ENCODE measurements around the gene DOCK2.

DOCK2 gene

GRCh38 chr5:170028124-170028523, 391.0 kb downstream of the DOCK2 start:
- TF ChIP-seq Cebpa-rat (IDR thresholded peaks at IDR 0.05), result no peak
- H3K4me3 ChIP-seq, result no peak overlapping the region
- no peak overlapping the region for H3K4me2 ChIP-seq
- peaks cover 0 to 12% (median 0%) of the 10 kb centered on the region in 11 experiments; a peak in 2 of 22 replicates for H4K20me1 ChIP-seq
- H3K9ac ChIP-seq, result no peak overlapping the region
- H3K9me3 ChIP-seq (replicated peaks in 1 of 11), result no peaks in the 10 kb centered on the region
- no peaks in the 10 kb centered on the region for H3K27me3 ChIP-seq
- H3K36me3 ChIP-seq, result peaks cover 25 to 98% (median 67%) of the 10 kb centered on the region in 11 experiments
- H3K4me1 ChIP-seq, result no peaks in the 10 kb centered on the region
- H3K27ac ChIP-seq, result no peak overlapping the region

DNA sequence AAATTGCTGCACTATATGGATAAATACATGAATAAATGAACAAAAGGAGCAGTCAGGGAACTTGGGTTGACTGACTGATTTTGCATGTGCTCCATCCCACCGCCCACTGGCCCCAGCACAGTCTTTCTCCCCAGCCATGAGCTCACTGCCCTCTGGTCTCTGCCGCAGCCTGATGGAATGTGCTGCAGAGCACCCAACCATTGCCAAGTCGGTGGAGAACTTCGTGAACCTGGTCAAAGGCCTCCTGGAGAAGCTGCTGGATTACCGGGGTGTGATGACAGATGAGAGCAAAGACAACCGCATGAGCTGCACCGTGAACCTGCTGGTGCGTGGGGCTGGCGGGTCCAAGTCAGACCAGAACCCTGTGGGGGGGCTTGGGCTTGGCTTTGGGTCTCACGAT, 397.2 kb downstream of the DOCK2 start:
- no peak overlapping the region for H3K9ac ChIP-seq
- no peak overlapping the region for H3K27ac ChIP-seq
- peaks cover 0 to 3% (median 0%) of the 10 kb centered on the region in 11 experiments; a peak in 1 of 22 replicates for H4K20me1 ChIP-seq
- no peaks in the 10 kb centered on the region for H3K27me3 ChIP-seq
- H3K4me1 ChIP-seq, result no peaks in the 10 kb centered on the region
- no peak for TF ChIP-seq Cebpa-rat (IDR thresholded peaks at IDR 0.05)
- H3K4me2 ChIP-seq, result no peak overlapping the region
- no peaks in the 10 kb centered on the region for H3K9me3 ChIP-seq (replicated peaks in 1 of 11)
- H3K36me3 ChIP-seq, result peaks cover 30 to 98% (median 75%) of the 10 kb centered on the region in 11 experiments; a peak in 21 of 22 replicates
- H3K4me3 ChIP-seq, result no peak overlapping the region

GRCh38 chr5:170038241-170038640, 401.2 kb downstream of the DOCK2 start:
- no peaks in the 10 kb centered on the region for H3K9me3 ChIP-seq (replicated peaks in 1 of 11)
- peaks cover 0 to 4% (median 0%) of the 10 kb centered on the region in 11 experiments; a peak in 1 of 22 replicates for H4K20me1 ChIP-seq
- H3K9ac ChIP-seq, result no peak overlapping the region
- no peaks in the 10 kb centered on the region for H3K27me3 ChIP-seq
- no peak for TF ChIP-seq Cebpa-rat (IDR thresholded peaks at IDR 0.05)
- H3K4me2 ChIP-seq, result no peak overlapping the region
- H3K36me3 ChIP-seq, result peaks cover 47 to 98% (median 86%) of the 10 kb centered on the region in 11 experiments
- H3K4me3 ChIP-seq, result no peak overlapping the region
- H3K27ac ChIP-seq, result no peak overlapping the region
- no peaks in the 10 kb centered on the region for H3K4me1 ChIP-seq

GRCh38 chr5:170039830-170040229, 402.8 kb downstream of the DOCK2 start:
- Histone ChIP-seq H3K4me1 (peaks cover 0 to 9% (median 0%) of the 10 kb centered on the region in 10 experiments; a peak in 2 of 20 replicates), H3K36me3 (peaks cover 57 to 98% (median 92%) of the 10 kb centered on the region in 11 experiments), H3K9me3 (replicated peaks in 1 of 11) (no peaks in the 10 kb centered on the region), H3K4me2 (no peak overlapping the region), H3K9ac (no peak overlapping the region), H3K4me3 (no peak overlapping the region), H3K27me3 (no peaks in the 10 kb centered on the region), H4K20me1 (peaks cover 0 to 7% (median 0%) of the 10 kb centered on the region in 11 experiments; a peak in 2 of 22 replicates), H3K27ac (no peak overlapping the region)
- no peak for TF ChIP-seq Cebpa-rat (IDR thresholded peaks at IDR 0.05)

GRCh38 chr5:170046241-170046640, 409.2 kb downstream of the DOCK2 start:
- Histone ChIP-seq H3K4me3 (no peak overlapping the region), H3K27me3 (no peaks in the 10 kb centered on the region), H3K27ac (no peak overlapping the region), H3K4me2 (peak overlapping the region in 5 of 11 experiments; percentile 12 to 35 (median 27); a peak in 8 of 22 replicates), H3K36me3 (peaks cover 88 to 100% (median 98%) of the 10 kb centered on the region in 11 experiments), H4K20me1 (peaks cover 0 to 10% (median 0%) of the 10 kb centered on the region in 11 experiments; a peak in 3 of 22 replicates), H3K9me3 (replicated peaks in 1 of 11) (peaks cover 0 to 5% (median 0%) of the 10 kb centered on the region in 11 experiments; a peak in 3 of 22 replicates), H3K4me1 (peaks cover 0 to 21% (median 12%) of the 10 kb centered on the region in 10 experiments; a peak in 10 of 20 replicates), H3K9ac (no peak overlapping the region)
- no peak for TF ChIP-seq Cebpa-rat (IDR thresholded peaks at IDR 0.05)

GRCh38 chr5:170049713-170050112, 412.6 kb downstream of the DOCK2 start:
- H3K27me3 ChIP-seq, result no peaks in the 10 kb centered on the region
- no peak overlapping the region for H3K4me2 ChIP-seq
- H3K36me3 ChIP-seq, result peaks cover 71 to 100% (median 97%) of the 10 kb centered on the region in 11 experiments
- no peak overlapping the region for H3K9ac ChIP-seq
- peaks cover 0 to 5% (median 0%) of the 10 kb centered on the region in 11 experiments; a peak in 3 of 22 replicates for H3K9me3 ChIP-seq (replicated peaks in 1 of 11)
- peaks cover 0 to 10% (median 0%) of the 10 kb centered on the region in 11 experiments; a peak in 2 of 22 replicates for H4K20me1 ChIP-seq
- peaks cover 0 to 15% (median 11%) of the 10 kb centered on the region in 10 experiments; a peak in 10 of 20 replicates for H3K4me1 ChIP-seq
- no peak for TF ChIP-seq Cebpa-rat (IDR thresholded peaks at IDR 0.05)
- no peak overlapping the region for H3K27ac ChIP-seq
- no peak overlapping the region for H3K4me3 ChIP-seq

DNA sequence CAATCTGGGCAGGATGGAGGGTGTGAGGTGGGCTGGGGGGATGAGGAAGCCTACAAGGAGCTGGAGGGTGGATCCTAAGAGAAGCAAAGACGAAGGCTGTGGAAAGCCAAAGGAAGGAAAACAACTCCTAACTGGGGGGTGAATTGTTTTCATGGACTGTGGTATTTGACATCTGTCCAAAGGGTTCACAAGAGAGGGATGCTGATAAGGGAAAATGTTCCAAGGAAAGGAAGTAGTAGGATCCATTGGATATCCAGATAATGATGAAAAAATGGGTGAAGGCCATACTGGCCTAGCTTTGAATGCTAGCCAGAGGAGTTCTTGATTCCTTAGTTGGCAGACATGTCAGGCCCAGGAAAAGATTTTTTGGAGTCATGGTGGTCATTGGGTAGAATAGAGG, 416.8 kb downstream of the DOCK2 start:
- peaks cover 67 to 100% (median 94%) of the 10 kb centered on the region in 11 experiments for H3K36me3 ChIP-seq
- H3K9me3 ChIP-seq (replicated peaks in 1 of 11), result peaks cover 0 to 15% (median 0%) of the 10 kb centered on the region in 11 experiments; a peak in 5 of 22 replicates
- no peaks in the 10 kb centered on the region for H3K27me3 ChIP-seq
- no peak overlapping the region for H3K4me2 ChIP-seq
- TF ChIP-seq Cebpa-rat (IDR thresholded peaks at IDR 0.05), result no peak
- H3K27ac ChIP-seq, result no peak overlapping the region
- no peak overlapping the region for H3K9ac ChIP-seq
- H3K4me3 ChIP-seq, result no peak overlapping the region
- H3K4me1 ChIP-seq, result peaks cover 0 to 3% (median 0%) of the 10 kb centered on the region in 10 experiments; a peak in 2 of 20 replicates
- H4K20me1 ChIP-seq, result no peaks in the 10 kb centered on the region; a peak in 1 of 22 replicates

DNA sequence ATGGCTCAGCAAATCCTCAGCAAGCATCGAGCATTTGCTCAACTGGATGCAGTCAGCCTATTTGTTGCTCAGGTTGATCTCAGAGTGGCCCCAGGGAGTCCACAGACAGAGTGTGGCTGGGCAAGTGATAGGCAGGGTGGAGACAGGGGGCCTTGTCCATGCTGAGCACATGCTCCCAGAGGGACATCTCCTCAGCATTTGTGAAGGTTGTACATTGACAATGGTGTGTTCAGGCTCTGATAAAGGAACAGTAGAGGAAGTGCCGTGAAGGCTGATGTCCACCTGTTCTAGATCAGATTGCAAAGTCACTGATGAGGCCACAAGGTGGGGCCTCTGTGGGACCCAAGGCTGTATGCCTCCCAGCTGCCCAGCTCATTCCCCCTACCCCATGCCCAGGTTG, 418.5 kb downstream of the DOCK2 start:
- no peak overlapping the region for H3K4me3 ChIP-seq
- no peak overlapping the region for H3K9ac ChIP-seq
- peaks cover 50 to 100% (median 92%) of the 10 kb centered on the region in 11 experiments for H3K36me3 ChIP-seq
- TF ChIP-seq Cebpa-rat (IDR thresholded peaks at IDR 0.05), result no peak
- H3K4me2 ChIP-seq, result no peak overlapping the region
- peaks cover 0 to 3% (median 0%) of the 10 kb centered on the region in 10 experiments; a peak in 2 of 20 replicates for H3K4me1 ChIP-seq
- no peaks in the 10 kb centered on the region; a peak in 1 of 22 replicates for H4K20me1 ChIP-seq
- H3K9me3 ChIP-seq (replicated peaks in 1 of 11), result peaks cover 0 to 20% (median 0%) of the 10 kb centered on the region in 11 experiments; a peak in 6 of 22 replicates
- no peak overlapping the region for H3K27ac ChIP-seq
- H3K27me3 ChIP-seq, result no peaks in the 10 kb centered on the region

- Histone ChIP-seq H3K27ac (no peak overlapping the region), H3K4me3 (no peak overlapping the region), H3K36me3 (peaks cover 39 to 100% (median 88%) of the 10 kb centered on the region in 11 experiments), H3K4me2 (no peak overlapping the region), H3K4me1 (no peaks in the 10 kb centered on the region), H3K9ac (no peak overlapping the region), H4K20me1 (no peaks in the 10 kb centered on the region; a peak in 1 of 22 replicates), H3K27me3 (no peaks in the 10 kb centered on the region), H3K9me3 (replicated peaks in 1 of 11) (peaks cover 0 to 15% (median 0%) of the 10 kb centered on the region in 11 experiments; a peak in 4 of 22 replicates)
- TF ChIP-seq Cebpa-rat (IDR thresholded peaks at IDR 0.05), result no peak
Measured at GRCh38 chr5:170056561-170057267, 419.6 kb downstream of the DOCK2 start.
